Ascending aorta (tissue), 2 donors: Measurements from ENCODE around the gene FGF11. TPM values are rescaled to one million over a fixed set of nuclear protein-coding genes. Genes with fewer than 3 reads are reported as not detected.

ENCODE experiments used
- DNase-seq, 2 donors: peaks; one replicate each; pipeline ENCODE4 v3.0.0-alpha.2; 2019; ENCODE audit warnings: low spot score in 2 of 2
- H3K27ac ChIP-seq, 2 donors: fragments of 200-600 bp; sonication (generic); one replicate each; pipeline ENCODE4 v1.5.1; 2016 to 2017; ENCODE audit warnings: mild to moderate bottlenecking in 1 of 2
- H3K27me3 ChIP-seq: fragments of 200-600 bp; sonication (generic); one replicate; pipeline ENCODE4 v1.5.1; 2017
- H3K36me3 ChIP-seq, 2 donors: fragments of 200-600 bp; sonication (generic); one replicate each; pipeline ENCODE4 v1.5.1; 2016
- H3K4me1 ChIP-seq, 2 donors: fragments of 200-600 bp; sonication (generic); one replicate each; pipeline ENCODE4 v1.5.1; 2016 to 2017; ENCODE audit warnings: mild to moderate bottlenecking in 1 of 2
- H3K4me3 ChIP-seq, 2 donors: fragments of 200-600 bp; sonication (generic); one replicate each; pipeline ENCODE4 v1.5.1; 2016 to 2017; ENCODE audit warnings: mild to moderate bottlenecking in 1 of 2
- H3K9me3 ChIP-seq, 2 donors: fragments of 200-600 bp; sonication (generic); one replicate each; pipeline ENCODE4 v1.5.1; 2016
- CTCF ChIP-seq, 3 experiments: fragments of 200-600 bp in 2 of 3; fragments of 450-650 bp in 1 of 3; sonication (generic) in 2 of 3; IDR thresholded peaks; one replicate each; pipeline ENCODE4 v1.5.1; 2016 to 2019; ENCODE audit warnings: antibody characterized with exemption in 3 of 3, mild to moderate bottlenecking in 1 of 3, moderate library complexity in 1 of 3
- intact Hi-C: fragments of 100-400 bp; cut with DNase I; formaldehyde crosslinking; loops from one replicate; pipeline ENCODE4 v1.15.1; 2023
- total RNA-seq: library from RNA; depleted of rRNA; stranded (reverse); fragments of >200 nt; gene quantifications from one replicate; pipeline ENCODE4 v1.1.0, GENCODE V29; 2016

FGF11 gene
- total RNA-seq, 1 donor from 2014 or later: 0.32 TPM

DNA sequence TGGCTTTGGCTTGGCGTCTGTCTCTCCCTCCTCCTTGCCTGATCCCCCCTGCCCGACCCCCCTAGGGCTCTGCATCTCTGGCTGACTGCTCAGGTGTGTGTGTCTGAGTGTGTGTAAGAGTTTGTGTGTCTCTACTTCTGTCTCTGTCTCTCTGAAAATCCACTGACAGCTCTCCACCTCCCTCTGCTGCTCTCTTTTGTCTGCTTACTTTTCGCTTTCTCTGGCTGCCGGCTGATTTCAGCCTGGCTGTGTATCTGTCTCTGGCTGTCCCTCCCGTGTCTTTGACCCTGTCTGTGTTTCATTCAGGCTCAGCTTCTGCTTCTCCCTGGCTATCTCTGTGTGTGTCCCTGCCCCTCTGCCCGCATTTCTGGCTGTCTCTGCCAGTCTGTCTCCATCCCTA is 23.0 kb upstream of the FGF11 start:
- no peak for TF ChIP-seq CTCF (IDR thresholded peaks at IDR 0.05)
- Histone ChIP-seq H3K36me3 (peaks cover 10 to 22% of the 10 kb centered on the region in 2 donors), H3K4me1 (no peaks in the 10 kb centered on the region), H3K27ac (no peak overlapping the region), H3K27me3 (no peaks in the 10 kb centered on the region), H3K9me3 (no peaks in the 10 kb centered on the region), H3K4me3 (no peak overlapping the region)
- DNase-seq: no peak
- intact Hi-C loops: no loop called here

DNA sequence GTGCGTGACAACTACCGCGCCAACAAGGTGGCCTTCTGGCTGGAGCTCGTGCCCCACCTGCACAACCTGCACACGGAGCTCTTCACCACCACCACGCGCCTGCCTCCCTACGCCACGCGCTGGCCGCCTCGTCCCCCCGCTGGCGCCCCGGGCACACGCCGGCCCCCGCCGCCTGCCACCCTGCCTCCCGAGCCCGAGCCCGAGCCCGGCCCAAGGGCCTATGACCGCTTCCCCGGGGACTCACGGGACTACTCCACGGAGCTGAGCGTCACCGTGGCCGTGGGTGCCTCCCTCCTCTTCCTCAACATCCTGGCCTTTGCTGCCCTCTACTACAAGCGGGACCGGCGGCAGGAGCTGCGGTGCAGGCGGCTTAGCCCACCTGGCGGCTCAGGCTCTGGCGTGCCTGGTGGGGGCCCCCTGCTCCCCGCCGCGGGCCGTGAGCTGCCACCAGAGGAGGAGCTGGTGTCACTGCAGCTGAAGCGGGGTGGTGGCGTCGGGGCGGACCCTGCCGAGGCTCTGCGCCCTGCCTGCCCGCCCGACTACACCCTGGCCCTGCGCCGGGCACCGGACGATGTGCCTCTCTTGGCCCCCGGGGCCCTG is 22.2 kb upstream of the FGF11 start:
- Histone ChIP-seq H3K9me3 (no peaks in the 10 kb centered on the region), H3K27me3 (no peaks in the 10 kb centered on the region), H3K4me1 (no peaks in the 10 kb centered on the region), H3K4me3 (no peak overlapping the region), H3K36me3 (peaks cover 10 to 22% of the 10 kb centered on the region in 2 donors), H3K27ac (no peak overlapping the region)
- DNase-seq: no peak
- intact Hi-C loops: no loop called here
- TF ChIP-seq CTCF (IDR thresholded peaks at IDR 0.05): no peak

GRCh38 chr17:7418472-7419152 is 20.7 kb upstream of the FGF11 start:
- H3K9me3 ChIP-seq: no peaks in the 10 kb centered on the region
- no peak for TF ChIP-seq CTCF (IDR thresholded peaks at IDR 0.05)
- intact Hi-C loops: no loop called here

GRCh38 chr17:7419819-7420610 is 19.3 kb upstream of the FGF11 start, which contains the start of gene SPEM1:
Gene SPEM1 (plus strand): TSS chr17:7420324. CDS start chr17:7420385, 61 bp downstream.
- Histone ChIP-seq H3K4me1 (no peaks in the 10 kb centered on the region), H3K4me3 (no peak within 1 kb of the TSS), H3K27ac (no peak within 1 kb of the TSS), H3K27me3 (no peaks in the 10 kb centered on the region), H3K36me3 (peaks cover 10 to 21% of the 10 kb centered on the region in 2 donors), H3K9me3 (no peaks in the 10 kb centered on the region)
- TF ChIP-seq CTCF (IDR thresholded peaks at IDR 0.05): no peak
- no peak for DNase-seq
- intact Hi-C loops: no loop called here

More at GRCh38 chr17:7418472-7419152, 20.7 kb upstream of the FGF11 start:
- H3K27me3 ChIP-seq: no peaks in the 10 kb centered on the region
- DNase-seq: no peak
- H3K4me3 ChIP-seq: no peak overlapping the region
- H3K27ac ChIP-seq: no peak overlapping the region
- no peaks in the 10 kb centered on the region for H3K4me1 ChIP-seq
- H3K36me3 ChIP-seq: peaks cover 10 to 22% of the 10 kb centered on the region in 2 donors

- Histone ChIP-seq H3K27me3 (no peaks in the 10 kb centered on the region), H3K36me3 (peaks cover 5 to 12% of the 10 kb centered on the region in 2 donors), H3K9me3 (no peaks in the 10 kb centered on the region), H3K4me3 (no peak overlapping the region), H3K4me1 (no peaks in the 10 kb centered on the region), H3K27ac (no peak overlapping the region)
- TF ChIP-seq CTCF (IDR thresholded peaks at IDR 0.05): no peak
- no peak for DNase-seq
- intact Hi-C loops: no loop called here
These were observed 18.1 kb upstream of the FGF11 start for GRCh38 chr17:7421186-7421585.
